ENCODE results near the gene HABP4. TPM values are rescaled to one million over a fixed set of nuclear protein-coding genes. Genes with fewer than 3 reads are reported as not detected.
"Not testable (repeated sequence)": the region's sequence is repeated elsewhere in the genome, so short reads cannot be mapped to it uniquely, and the experiment has no call there.

Gene HABP4
- total RNA-seq, 1 donor from 2014 or later: 11.3 TPM

DNA sequence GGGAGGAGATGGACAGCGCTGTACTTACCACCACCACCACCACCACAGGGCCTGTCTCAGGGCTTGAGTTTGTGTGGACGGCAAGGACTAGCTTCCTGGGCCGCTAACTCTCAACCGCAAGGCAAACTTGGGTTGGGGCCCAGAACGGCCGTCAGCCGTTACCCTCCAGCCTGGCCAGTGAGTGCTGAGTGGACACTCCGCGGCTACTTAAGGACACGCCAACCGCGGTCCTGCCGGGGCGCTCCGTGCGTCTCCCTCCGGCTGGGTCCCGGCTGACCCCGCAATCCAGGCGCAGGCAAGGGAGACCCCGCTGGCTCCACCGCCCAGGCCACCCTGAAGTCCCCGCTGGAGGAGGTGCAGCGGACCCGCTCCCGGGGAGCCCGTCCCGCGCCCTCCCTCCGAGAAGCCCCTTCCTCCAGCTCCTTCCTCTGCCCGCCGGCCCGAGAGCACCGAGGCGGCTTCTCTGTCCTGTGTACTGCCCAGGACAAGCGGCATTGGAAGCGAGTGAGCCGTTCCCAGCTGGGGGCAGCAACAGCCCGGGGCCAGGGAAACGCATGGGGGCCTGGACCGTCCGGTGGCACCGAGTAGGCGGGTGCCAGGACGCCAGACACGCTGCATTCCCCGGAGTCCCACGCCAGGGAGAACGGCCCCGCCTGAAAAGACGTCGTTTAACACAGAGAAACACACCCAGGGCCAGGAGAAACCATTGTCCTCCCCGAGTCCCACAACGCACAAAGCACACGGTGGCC lies 46.6 kb downstream of the HABP4 start:
- no peak for DNase-seq (ENCODE audit: low spot score)

- DNase-seq (ENCODE audit: low spot score): no peak
These were observed 47.1 kb downstream of the HABP4 start for GRCh38 chr9:96497117-96497399.

DNA sequence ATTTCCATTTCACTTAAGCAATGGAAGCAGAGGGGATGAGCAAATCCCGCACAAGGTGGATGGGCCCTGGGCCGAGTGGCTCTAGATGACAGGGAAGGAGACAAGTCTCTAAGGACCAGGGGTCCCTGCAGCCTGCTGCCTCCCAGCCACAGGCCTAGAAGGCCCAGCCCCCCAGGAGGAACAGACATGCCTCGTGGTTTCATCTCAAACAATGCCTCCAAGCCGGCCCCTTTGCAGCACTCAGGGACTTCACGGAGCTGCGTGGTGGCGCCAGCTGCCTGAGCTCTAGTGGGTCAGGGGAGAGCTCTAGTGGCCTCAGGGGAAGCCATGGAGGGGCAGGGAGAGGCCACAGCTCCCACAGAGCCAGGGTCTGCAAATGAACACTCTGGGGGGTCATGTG lies 48.8 kb downstream of the HABP4 start:
- no peak for DNase-seq (ENCODE audit: low spot score)

DNA sequence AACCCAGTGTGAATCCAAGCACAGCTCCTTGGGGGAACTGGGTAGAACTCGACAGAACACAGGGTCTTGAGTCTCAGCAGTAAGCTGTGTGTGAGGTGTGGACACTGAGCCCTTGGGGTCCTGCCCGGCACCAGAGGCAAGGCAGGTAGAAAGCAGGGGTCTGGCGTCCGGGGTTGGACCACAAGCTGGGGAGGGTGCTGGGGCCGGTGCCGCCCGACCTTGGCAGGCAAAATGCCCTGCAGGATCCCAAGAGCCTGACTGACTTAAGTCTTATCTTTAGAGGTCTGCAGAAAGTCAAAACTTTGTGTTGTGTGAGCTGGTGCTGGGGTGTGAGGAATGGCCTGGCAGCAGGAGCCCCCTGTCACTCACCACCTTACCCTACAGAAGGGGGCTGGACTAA lies 49.3 kb downstream of the HABP4 start:
- no peak for DNase-seq (ENCODE audit: low spot score)

- DNase-seq (ENCODE audit: low spot score): no peak
These were observed 51.0 kb downstream of the HABP4 start for GRCh38 chr9:96500696-96501632.

DNA sequence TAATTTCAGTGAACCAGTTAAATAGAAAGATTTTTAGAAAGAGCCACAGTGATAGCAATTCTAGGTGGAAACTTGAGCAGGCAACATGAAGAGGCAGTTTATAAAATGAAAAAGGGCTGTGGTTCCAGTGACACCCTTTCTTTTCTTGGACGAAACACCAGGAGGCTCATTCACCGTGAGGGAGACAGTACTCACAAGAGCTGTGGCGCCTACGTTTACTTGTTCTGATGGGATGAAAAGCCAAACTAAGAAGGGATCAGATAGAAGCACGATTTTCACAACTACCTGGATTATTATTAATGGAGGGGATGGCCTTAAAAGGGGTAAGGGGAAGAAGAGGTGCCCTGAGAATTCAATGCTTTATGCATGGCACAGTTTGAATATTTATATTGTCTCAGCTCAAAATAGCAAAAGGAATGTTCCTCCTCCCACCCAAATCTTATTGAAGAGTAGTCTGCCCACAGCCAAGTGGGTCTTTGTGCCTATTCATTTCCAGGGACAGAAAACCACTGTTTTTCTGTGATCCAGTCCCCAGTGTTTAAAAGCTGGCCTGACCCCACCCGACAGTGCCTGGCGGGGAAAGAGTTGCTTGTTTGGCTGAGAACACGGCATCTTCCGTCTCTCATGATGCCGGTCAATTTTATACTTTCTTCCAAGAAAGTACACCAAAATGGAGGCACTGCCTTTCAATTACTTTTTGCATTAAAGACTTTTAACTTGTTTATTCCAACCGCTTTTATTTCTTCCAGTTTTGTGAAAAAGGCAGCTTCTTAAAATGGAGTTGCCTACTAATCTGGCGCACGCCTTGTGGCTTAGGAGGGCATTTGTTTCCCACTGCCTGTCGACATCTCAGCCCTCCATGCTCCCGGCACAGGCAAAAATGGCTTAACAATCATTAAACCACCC lies 51.9 kb downstream of the HABP4 start:
- DNase-seq (ENCODE audit: low spot score): no peak

DNA sequence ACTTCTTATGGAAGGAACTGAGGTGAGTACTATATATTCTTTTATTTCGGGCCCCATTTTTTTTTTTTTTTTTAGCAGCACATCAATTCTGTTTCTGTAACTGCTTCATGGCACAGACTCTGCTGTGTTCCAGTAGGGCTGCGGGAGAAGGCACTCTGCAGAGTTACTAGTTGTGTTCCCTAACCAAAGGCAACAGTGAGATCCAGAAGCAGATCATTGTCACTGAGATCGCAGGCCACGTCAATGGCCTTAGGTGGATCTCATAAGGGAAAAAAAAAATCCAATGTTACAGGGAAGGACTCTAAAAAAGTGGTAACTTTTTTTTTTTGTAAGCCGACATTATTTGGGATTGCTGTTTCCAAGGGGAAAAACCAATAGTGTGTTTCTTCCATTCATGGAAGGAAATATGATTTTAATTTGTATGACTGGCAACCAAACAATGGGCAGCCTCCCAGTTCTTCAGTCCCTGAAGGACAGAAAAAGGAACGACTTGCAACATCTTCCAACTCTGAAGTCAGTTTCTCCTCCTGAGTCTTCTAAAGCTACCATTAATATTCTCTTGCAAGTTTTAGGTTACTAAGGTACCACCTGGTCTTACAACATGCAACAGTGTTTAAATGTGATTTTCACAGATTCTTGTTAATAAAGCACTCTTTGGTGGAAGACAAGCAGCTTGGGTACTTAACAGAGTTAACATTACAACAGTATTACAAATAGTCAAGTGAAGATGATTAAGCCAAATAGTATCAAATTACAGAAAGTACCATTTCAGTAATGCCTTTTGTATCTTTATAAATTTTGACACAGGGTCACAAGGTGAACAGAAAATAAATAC lies 52.8 kb downstream of the HABP4 start:
- no peak for DNase-seq (ENCODE audit: low spot score)

- DNase-seq (ENCODE audit: low spot score): not testable (repeated sequence)
These were observed 53.4 kb downstream of the HABP4 start for GRCh38 chr9:96503374-96503748.

GRCh38 chr9:96503918-96504317 lies 53.9 kb downstream of the HABP4 start:
- DNase-seq (ENCODE audit: low spot score): no peak

DNA sequence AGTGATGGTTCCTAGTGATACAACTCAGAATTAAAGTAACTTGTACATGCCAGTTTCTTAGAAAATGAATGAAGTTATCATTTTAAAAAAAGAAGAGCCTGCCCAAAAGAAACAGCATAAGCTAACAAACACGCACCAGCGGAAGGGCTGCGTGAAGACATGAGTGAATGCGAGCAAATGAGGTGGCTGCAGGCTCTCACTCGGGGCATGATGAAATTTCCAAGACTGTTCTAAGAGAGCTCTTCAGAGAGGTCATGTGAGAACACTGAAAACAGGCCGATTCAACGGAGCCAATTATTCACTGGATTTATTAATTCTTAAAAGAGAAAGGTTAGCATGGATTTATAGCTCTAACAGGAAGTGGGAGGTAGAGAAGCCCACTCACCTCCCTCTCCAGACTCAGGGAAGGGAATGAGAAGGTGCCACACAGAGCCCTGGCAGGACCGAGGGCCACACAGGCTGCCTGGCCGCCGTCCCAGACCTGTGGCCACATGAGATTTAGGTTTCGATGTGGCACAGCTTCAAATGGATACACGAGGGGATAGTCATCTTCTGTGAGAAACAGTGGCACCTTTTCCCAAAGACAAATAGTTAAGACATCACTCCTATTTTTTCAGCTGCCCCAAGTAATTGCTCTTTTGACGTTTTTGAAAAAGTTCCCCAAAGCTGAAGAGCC lies 55.5 kb downstream of the HABP4 start:
- no peak for DNase-seq (ENCODE audit: low spot score)

DNA sequence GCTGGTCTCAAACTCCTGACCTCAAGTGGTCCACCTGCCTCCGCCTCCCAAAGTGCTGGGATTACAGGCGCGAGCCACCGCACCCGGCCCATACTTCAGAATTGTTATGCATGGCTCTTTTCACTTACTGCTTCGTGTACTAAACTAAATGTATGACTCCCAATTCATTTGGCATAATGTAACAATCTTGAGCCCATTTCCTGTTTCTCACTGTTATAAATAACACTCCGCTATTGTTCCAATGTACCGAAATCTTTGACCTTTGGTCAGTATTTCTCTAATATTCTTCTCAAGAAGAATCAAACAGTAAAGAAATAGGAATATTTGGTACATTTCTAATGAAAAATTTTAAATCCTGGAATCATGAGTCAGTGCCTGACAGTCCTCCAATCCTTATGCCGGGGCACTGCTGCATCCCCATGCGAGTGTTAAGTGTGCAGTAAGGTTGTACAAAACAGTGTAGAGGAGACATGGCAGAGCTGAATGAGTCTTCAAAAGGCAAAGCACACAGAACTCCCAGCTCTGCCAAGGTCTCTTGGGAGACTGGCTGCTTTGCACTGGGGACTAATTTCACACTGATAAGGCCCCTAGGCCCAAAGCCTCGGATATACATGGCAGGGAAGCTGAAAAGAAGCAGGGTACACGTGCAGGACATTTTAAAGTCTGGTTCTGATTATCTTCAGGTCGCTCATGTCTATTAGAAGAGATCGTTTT lies 58.4 kb downstream of the HABP4 start:
- no peak for DNase-seq (ENCODE audit: low spot score)

DNA sequence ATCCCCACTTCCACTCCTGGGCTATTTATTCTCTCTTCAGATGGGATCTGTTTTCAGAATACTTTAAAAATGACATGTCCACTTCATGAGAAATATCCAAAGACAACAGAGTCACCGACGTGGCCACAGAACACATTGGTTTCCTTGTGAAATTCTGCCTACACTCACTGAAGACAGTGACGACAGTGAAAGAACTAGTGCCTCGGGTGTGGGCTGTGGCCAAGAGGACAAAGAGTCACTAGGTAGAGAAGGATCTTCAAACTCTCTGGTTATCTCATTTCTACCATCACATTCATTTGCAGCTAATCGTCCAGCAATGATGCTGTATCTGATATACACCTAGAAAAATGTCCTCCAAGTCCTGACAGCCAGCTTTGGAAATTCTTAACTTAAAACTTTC lies 59.1 kb downstream of the HABP4 start:
- DNase-seq (ENCODE audit: low spot score): no peak

- DNase-seq (ENCODE audit: low spot score): no peak
These were observed 59.9 kb downstream of the HABP4 start for GRCh38 chr9:96509848-96510247.

GRCh38 chr9:96510258-96510657 lies 60.3 kb downstream of the HABP4 start:
- no peak for DNase-seq (ENCODE audit: low spot score)

DNA sequence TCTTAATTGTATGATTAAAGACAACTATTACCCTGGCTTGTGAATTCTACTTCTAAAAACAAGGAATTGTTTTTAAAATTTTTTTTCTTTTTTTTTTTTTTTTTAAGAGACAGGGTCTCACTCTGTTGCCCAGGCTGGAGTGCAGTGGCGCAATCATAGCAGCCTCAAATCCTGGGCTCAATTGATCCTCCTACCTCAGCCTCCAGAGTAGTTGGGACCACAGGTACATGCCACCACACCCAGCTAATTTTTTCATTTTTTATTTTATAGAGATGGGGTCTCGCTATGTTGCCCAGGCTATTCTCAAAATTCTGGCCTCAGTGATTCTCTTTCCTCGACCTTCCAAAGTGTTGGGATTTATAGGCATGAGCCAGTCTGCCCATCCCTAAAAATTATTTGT lies 62.3 kb downstream of the HABP4 start:
- DNase-seq (ENCODE audit: low spot score): no peak

DNA sequence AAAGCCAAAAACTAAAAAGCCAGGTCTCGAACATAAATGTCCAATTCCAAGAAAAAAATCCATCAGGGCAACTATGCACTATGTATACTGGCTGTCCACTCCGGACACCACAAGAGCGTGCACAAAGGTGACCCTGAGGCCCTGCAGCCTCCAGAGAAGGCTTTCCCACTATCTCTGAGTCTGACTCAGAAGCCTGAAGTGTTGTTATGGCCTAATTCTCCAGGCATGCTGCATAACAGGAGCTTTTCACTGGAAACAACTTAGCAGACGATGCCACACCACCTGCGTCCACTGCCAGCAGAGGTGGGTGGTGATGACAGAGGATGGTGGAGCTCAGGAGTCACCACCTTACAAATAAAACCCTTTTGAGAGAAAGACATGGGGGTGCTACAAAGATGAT lies 63.7 kb downstream of the HABP4 start:
- no peak for DNase-seq (ENCODE audit: low spot score)

DNA sequence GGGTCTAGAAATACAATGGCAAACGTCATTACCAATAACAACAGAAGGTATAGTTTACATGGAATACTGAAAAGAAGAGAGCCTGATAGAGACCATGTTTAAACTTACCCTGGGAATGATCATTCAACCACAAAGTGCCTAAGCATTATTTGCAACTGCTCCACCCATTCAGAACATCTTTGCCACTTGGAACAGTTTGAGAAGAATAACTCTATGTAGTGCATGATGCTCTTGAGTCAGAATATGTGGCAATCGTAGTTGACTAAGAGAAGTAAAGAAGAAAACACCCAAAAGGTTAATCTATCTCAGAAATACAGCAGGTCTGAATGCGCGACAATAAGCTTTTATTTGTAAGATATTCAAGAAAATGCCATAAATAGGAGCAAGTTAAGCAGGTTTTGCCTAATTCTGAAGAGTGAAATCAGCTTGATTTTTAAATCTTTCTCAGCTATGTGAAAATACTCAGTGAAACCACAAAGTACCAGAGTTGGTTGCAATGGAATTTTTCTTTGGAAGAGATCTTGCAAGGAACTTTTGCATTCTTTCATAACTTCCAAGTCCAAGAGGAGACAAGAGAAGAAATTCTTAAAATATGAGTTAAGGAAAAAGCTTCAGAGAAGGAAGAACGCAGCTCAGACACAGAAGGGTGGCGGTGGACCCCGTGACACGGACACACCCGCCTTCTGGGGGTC lies 64.3 kb downstream of the HABP4 start:
- peak; percentile 35 for DNase-seq (ENCODE audit: low spot score)

DNA sequence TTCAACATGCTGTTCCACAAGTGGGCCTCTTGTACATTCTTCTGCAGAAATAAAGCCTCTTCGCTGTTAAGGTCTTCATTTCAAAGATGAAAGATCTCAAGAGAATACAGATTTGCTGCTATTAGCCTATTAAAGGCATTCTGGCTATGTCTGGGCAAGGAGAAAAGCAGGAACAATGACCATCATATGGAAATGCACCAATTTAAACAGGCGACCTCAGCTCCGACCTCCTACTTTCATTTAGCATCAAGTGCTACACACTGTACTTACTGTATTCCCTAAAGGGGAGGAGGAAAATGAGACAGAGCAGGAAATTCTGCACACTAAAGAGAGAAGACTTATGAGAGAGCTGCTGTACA lies 64.8 kb downstream of the HABP4 start:
- DNase-seq (ENCODE audit: low spot score): no peak
